Measurements from ENCODE around the gene TBC1D13. TPM values are rescaled to one million over a fixed set of nuclear protein-coding genes. Genes with fewer than 3 reads are reported as not detected.

Gene TBC1D13
- total and polyA plus RNA-seq, 2 experiments from 2014 or later: 8.3 to 19.4 TPM

DNA sequence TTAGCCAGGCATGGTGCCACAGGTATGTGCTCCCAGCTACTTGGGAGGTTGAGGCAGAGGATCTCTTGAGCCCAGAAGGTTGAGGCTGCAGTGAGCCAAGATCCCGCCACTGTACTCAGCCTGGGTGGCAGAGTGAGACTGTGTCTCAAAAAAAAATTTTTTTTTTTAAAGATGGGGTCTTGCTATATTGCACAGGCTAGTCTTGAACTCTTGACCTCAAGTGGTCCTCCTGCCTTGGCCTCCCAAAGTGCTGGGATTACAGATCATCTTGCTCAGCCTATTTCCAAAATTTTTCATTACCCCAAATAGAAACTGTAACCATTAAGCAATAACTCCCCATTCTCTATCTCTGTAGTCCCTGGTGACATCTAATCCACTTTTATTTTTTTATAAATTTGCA is 4.4 kb upstream of the TBC1D13 start:
- H3K27ac Mint-ChIP-seq: no peak overlapping the region
- Histone ChIP-seq H3K4me1 (ENCODE audit: insufficient read depth) (peaks cover under 1% of the 10 kb centered on the region; the same call in 1 of the 2 replicates), H3F3A (replicated peaks; ENCODE audit: low read depth) (peaks cover 12% of the 10 kb centered on the region), H3K4me2 (no peak overlapping the region), H3K4me3 (no peak overlapping the region), H3K79me2 (replicated peaks; ENCODE audit: insufficient read depth) (peaks cover 1% of the 10 kb centered on the region; the same call in 1 of the 2 replicates), H4K20me1 (replicated peaks; ENCODE audit: insufficient read depth) (no peaks in the 10 kb centered on the region), H2AFZ (no peak overlapping the region), H3K36me3 (ENCODE audit: insufficient read depth) (no peaks in the 10 kb centered on the region), H3K27me3 (ENCODE audit: insufficient read depth) (no peaks in the 10 kb centered on the region), H3K9me2 (ENCODE audit: insufficient read depth) (no peaks in the 10 kb centered on the region), H3K27ac (ENCODE audit: low read depth) (no peak overlapping the region)
- H3K36me3 Mint-ChIP-seq (ENCODE audit: low read depth): no peaks in the 10 kb centered on the region; the same call in 1 of the 3 replicates
- ATAC-seq (no peak), DNase-seq (ENCODE audit: low spot score) (no peak)
- TF ChIP-seq, protein P1, sequence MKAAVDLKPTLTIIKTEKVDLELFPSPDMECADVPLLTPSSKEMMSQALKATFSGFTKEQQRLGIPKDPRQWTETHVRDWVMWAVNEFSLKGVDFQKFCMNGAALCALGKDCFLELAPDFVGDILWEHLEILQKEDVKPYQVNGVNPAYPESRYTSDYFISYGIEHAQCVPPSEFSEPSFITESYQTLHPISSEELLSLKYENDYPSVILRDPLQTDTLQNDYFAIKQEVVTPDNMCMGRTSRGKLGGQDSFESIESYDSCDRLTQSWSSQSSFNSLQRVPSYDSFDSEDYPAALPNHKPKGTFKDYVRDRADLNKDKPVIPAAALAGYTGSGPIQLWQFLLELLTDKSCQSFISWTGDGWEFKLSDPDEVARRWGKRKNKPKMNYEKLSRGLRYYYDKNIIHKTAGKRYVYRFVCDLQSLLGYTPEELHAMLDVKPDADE (IDR thresholded peaks at IDR 0.05): no peak
- no peak for TF ChIP-seq EZH2phosphoT487 (IDR thresholded peaks at IDR 0.05; ENCODE audit: unreplicated experiment)
- H3K27me3 Mint-ChIP-seq (ENCODE audit: insufficient read depth, low read depth, poor library complexity): peaks cover 9% of the 10 kb centered on the region
- no peaks in the 10 kb centered on the region for H3K4me1 Mint-ChIP-seq
- H3K9me3 Mint-ChIP-seq: peaks cover 27% of the 10 kb centered on the region
- H3K4me3 Mint-ChIP-seq: no peak overlapping the region

- H3K79me2 ChIP-seq (replicated peaks; ENCODE audit: insufficient read depth): peaks cover 15% of the 10 kb centered on the region
- no peak for TF ChIP-seq ZNF331 (CRISPR knock-in tag; IDR thresholded peaks at IDR 0.05; ENCODE audit: low read depth)
- TF ChIP-seq ZNF462 (CRISPR knock-in tag; IDR thresholded peaks at IDR 0.05): no peak
- TF ChIP-seq STAT1 (IDR thresholded peaks at IDR 0.05; ENCODE audit: unreplicated experiment): no peak
- TF ChIP-seq NANOG (IDR thresholded peaks at IDR 0.05; ENCODE audit: borderline replicate concordance): no peak
- no peak for TF ChIP-seq REST (IDR thresholded peaks at IDR 0.05; ENCODE audit: unreplicated experiment)
- TF ChIP-seq EZH2phosphoT487 (IDR thresholded peaks at IDR 0.05; ENCODE audit: unreplicated experiment): no peak
- no peak for TF ChIP-seq JUNB (IDR thresholded peaks at IDR 0.05; ENCODE audit: unreplicated experiment)
- TF ChIP-seq, protein P1 (IDR thresholded peaks at IDR 0.05): no peak
- no peak for TF ChIP-seq EZH2 (IDR thresholded peaks at IDR 0.05; ENCODE audit: low read depth, unreplicated experiment)
- no peak for TF ChIP-seq POLR2AphosphoS5 (IDR thresholded peaks at IDR 0.05; ENCODE audit: low read depth)
Observed at GRCh38 chr9:128785427-128785826, 1.6 kb upstream of the TBC1D13 start.

More at GRCh38 chr9:128785427-128785826, 1.6 kb upstream of the TBC1D13 start:
- no peak overlapping the region for H2AFZ ChIP-seq
- peaks cover 9% of the 10 kb centered on the region; the same call in 2 of the 3 replicates for H3K9me3 Mint-ChIP-seq
- H4K20me1 ChIP-seq (replicated peaks; ENCODE audit: insufficient read depth): no peaks in the 10 kb centered on the region
- no peaks in the 10 kb centered on the region; the same call in 1 of the 3 replicates for H3K36me3 Mint-ChIP-seq (ENCODE audit: low read depth)
- peaks cover 3% of the 10 kb centered on the region; the same call in 2 of the 3 replicates for H3K4me1 Mint-ChIP-seq
- no peak overlapping the region for H3K27ac Mint-ChIP-seq
- H3K4me3 ChIP-seq: no peak overlapping the region
- H3K4me1 ChIP-seq (ENCODE audit: insufficient read depth): peaks cover 7% of the 10 kb centered on the region
- H3K4me2 ChIP-seq: no peak overlapping the region
- DNase-seq (ENCODE audit: low spot score) (no peak), ATAC-seq (no peak)
- H3K27me3 ChIP-seq (ENCODE audit: insufficient read depth): no peaks in the 10 kb centered on the region
- H3K27ac ChIP-seq (ENCODE audit: low read depth): no peak overlapping the region
- no peak overlapping the region for H3K4me3 Mint-ChIP-seq
- no peaks in the 10 kb centered on the region for H3K9me2 ChIP-seq (ENCODE audit: insufficient read depth)
- H3K36me3 ChIP-seq (ENCODE audit: insufficient read depth): no peaks in the 10 kb centered on the region
- H3F3A ChIP-seq (replicated peaks; ENCODE audit: low read depth): peaks cover 16% of the 10 kb centered on the region
- peaks cover 8% of the 10 kb centered on the region for H3K27me3 Mint-ChIP-seq (ENCODE audit: insufficient read depth, low read depth, poor library complexity)
